Activated CD4-positive, alpha-beta T cell treated with anti-CD3 and anti-CD28 coated beads, Interleukin-2, amount 10 ng/mL, durations not matched to agents 24 days and 14 days (primary cell): Measurements from ENCODE around the gene ZNF18. TPM values are rescaled to one million over a fixed set of nuclear protein-coding genes. Genes with fewer than 3 reads are reported as not detected.
"Not testable (repeated sequence)": the region's sequence is repeated elsewhere in the genome, so short reads cannot be mapped to it uniquely, and the experiment has no call there.

Experiments used
- DNase-seq: peaks from one replicate; pipeline ENCODE4 v3.0.0; 2022
- H3K27ac Mint-ChIP-seq: one replicate; pipeline ENCODE4 v1.8.0; 2022; ENCODE audit warnings: mild to moderate bottlenecking, mixed read lengths
- H3K27me3 Mint-ChIP-seq: one replicate; pipeline ENCODE4 v1.8.0; 2022; ENCODE audit warnings: mixed read lengths
- H3K36me3 Mint-ChIP-seq: one replicate; pipeline ENCODE4 v1.8.0; 2022; ENCODE audit warnings: low read depth, mild to moderate bottlenecking, mixed read lengths
- H3K4me1 Mint-ChIP-seq: one replicate; pipeline ENCODE4 v1.8.0; 2021; ENCODE audit warnings: mixed read lengths
- H3K4me3 Mint-ChIP-seq: one replicate; pipeline ENCODE4 v1.8.0; 2022; ENCODE audit warnings: mild to moderate bottlenecking, moderate library complexity, mixed read lengths
- H3K9me3 Mint-ChIP-seq: one replicate; pipeline ENCODE4 v1.8.0; 2021; ENCODE audit warnings: mixed read lengths
- intact Hi-C: fragments of 100-400 bp; cut with micrococcal nuclease; formaldehyde crosslinking; loops from one replicate; pipeline ENCODE4 v1.15.1; 2023
- total RNA-seq: library from RNA; stranded (reverse); gene quantifications from 2 replicates; pipeline ENCODE4 v1.2.3, GENCODE V29; 2022

The ZNF18 gene
- total RNA-seq, 1 donor from 2014 or later, result 8.0 TPM

DNA sequence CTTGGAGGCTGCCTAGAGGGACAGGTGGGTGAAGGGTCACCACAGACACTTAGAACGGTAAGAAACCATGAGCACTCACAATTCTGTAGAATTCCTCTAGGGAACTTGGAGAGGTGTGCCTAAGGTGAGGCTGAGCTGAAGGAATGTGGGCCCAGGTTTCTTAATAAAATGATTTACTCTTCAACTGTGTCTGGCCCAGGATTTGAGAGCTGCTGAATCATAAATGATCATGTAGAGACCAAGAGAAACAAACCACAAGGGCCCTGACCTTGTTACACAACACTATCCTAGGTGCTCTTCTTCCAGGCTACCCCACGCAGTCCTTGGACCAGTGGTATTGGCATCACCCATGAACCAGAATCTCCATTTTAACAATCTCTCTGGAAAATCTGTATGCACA is 27.7 kb downstream of the ZNF18 start:
- intact Hi-C loops, result no loop called here
- Mint-ChIP-seq H3K9me3 (peaks cover 33% of the 10 kb centered on the region), H3K4me1 (no peaks in the 10 kb centered on the region), H3K4me3 (no peak overlapping the region), H3K27me3 (no peaks in the 10 kb centered on the region), H3K36me3 (peaks cover 3% of the 10 kb centered on the region), H3K27ac (no peak overlapping the region)
- DNase-seq, result no peak

DNA sequence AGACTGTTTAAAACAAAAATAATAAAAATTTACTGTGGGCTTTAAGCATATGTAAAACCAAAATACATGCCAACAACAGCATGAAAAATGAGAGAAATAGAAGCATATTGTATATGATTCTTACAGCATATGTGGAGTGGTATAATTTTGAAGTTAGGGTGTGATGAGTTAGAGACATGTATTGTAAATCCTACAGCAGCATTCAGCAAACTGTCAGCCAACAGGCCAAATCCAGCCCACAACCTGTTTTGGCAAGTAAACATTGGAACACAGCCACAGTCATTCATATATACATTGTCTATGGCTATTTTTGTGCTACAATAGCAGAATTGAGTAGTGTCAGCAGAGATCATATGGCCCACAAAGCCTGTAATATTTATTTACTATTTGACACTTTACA is 42.3 kb downstream of the ZNF18 start:
- Mint-ChIP-seq H3K27me3 (no peaks in the 10 kb centered on the region), H3K9me3 (peaks cover 7% of the 10 kb centered on the region), H3K27ac (no peak overlapping the region), H3K36me3 (no peaks in the 10 kb centered on the region), H3K4me3 (no peak overlapping the region), H3K4me1 (no peaks in the 10 kb centered on the region)
- intact Hi-C loops, result no loop called here
- no peak for DNase-seq

DNA sequence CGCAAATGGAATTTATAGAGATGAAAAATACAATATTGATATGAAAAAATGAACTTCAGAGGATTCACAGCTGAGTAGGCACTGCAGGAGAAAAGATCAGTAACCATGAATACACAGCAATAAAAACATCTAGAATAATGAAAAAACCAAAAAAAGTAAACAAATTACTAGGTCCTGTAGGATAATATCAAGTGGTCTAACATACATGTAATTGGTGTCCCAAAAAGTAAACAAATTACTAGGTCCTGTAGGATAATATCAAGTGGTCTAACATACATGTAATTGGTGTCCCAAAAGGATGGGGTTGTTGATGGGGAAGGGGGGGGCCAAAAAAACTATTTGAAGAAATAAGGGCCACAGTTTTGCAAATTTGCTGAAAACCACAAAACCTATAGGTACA is 43.4 kb downstream of the ZNF18 start:
- H3K9me3 Mint-ChIP-seq, result peaks cover 7% of the 10 kb centered on the region
- no peaks in the 10 kb centered on the region for H3K36me3 Mint-ChIP-seq
- H3K4me1 Mint-ChIP-seq, result no peaks in the 10 kb centered on the region
- no peaks in the 10 kb centered on the region for H3K27me3 Mint-ChIP-seq
- no peak overlapping the region for H3K27ac Mint-ChIP-seq
- no peak overlapping the region for H3K4me3 Mint-ChIP-seq
- intact Hi-C loops, result no loop called here
- no peak for DNase-seq

DNA sequence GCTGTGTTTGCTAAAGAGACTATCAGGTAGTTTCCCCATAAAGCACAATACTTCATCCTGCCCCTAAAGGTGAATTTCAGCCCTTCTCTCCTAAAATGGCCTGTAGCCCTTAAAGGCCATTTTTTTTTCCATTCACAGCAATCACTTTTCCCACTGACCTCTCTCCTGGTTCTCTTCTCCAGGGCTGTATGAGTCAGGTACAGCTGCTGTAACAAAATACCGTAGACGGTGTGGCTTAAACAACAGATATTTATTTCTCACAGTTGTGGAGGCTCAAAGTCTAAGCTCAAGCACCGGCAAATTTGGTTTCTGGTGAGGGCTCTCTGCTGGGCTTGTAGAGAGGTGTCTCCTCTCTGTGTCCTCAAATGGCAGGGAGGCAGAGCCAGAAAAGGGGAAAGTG is 44.7 kb downstream of the ZNF18 start:
- no peak overlapping the region for H3K4me3 Mint-ChIP-seq
- intact Hi-C loops, result no loop called here

DNA sequence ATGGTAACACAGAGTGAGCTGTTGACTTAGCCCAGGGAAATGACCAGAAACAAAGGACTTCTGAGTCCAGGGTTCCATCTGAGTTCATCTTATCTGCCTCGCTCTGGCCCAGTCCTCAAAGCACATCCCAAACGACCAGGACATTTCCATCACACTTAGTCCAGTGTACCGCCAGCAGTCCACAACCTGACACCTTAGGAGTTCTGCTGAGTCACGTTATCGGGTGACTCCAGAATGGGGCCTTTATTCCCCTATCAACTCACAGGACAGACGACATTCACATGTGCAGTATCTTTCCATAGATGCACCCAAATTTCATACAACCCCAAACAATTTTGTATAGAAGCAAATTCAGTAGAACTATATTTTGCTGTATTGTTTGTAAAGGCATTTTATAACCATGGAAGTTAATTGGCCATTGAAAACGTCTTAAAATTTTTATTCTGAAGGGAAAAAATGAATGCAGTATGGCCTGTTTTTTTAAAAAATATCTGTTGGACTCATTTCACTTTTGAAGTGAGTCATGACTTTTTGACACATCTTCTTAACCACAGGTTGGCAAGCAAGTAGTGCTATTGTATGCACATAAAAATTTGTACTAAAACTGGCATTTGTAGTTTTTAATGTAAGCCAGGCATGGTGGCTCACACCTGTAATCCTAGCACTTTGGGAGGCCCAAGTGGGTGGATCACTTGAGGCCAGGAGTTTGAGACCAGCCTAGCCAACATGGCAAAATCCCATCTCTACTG is 46.3 kb downstream of the ZNF18 start:
- DNase-seq, result no peak
- Mint-ChIP-seq H3K27ac (no peak overlapping the region), H3K27me3 (no peaks in the 10 kb centered on the region), H3K4me3 (no peak overlapping the region), H3K36me3 (no peaks in the 10 kb centered on the region), H3K9me3 (peaks cover 7% of the 10 kb centered on the region), H3K4me1 (no peaks in the 10 kb centered on the region)
- intact Hi-C loops, result no loop called here

More for the DNA sequence above, 44.7 kb downstream of the ZNF18 start:
- Mint-ChIP-seq H3K4me1 (no peaks in the 10 kb centered on the region), H3K27ac (no peak overlapping the region), H3K36me3 (no peaks in the 10 kb centered on the region), H3K9me3 (peaks cover 7% of the 10 kb centered on the region), H3K27me3 (no peaks in the 10 kb centered on the region)
- no peak for DNase-seq

DNA sequence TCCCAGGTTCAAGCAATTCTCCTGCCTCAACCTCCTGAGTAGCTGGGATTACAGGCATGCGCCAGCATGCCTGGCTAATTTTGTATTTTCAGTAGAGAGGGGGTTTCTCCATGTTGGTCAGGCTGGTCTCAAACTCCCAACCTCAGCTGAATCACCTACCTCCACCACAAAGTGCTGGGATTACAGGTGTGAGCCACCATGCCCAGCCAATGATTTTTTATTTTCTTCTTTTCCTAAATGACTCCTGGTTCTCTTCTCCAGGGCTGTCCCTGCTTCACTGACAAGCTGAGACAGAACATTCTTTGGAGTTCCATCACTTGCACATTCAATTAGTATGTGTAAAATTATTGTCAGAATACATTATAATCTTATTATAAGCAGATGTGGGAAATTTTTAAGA is 47.7 kb downstream of the ZNF18 start:
- intact Hi-C loops, H3K4me1 Mint-ChIP-seq: not testable (repeated sequence)

DNA sequence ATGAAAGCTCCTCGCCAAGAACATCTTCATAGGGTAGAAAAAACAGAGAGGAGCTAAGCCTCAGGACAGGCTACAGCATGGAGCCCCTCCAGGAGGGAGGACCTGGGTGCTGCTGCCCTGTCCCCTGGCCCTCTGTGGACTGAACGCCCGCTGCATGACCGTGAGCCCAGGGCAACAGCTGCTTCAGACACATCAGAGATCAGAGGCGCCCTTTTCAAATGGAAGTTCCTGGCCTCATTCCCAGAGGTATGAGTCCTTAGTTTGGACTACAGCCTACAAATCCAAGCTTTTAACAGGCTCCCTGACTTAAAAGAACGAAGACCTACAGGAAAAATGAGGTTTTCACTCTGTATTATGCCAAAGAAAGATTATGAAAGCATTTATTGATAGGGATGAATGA is 48.5 kb downstream of the ZNF18 start:
- peaks cover 4% of the 10 kb centered on the region for H3K9me3 Mint-ChIP-seq
- H3K36me3 Mint-ChIP-seq, result no peaks in the 10 kb centered on the region
- no peak overlapping the region for H3K27ac Mint-ChIP-seq
- no peaks in the 10 kb centered on the region for H3K27me3 Mint-ChIP-seq
- intact Hi-C loops, result no loop called here
- DNase-seq, result no peak
- no peak overlapping the region for H3K4me3 Mint-ChIP-seq
- H3K4me1 Mint-ChIP-seq, result no peaks in the 10 kb centered on the region

More for the DNA sequence above, 47.7 kb downstream of the ZNF18 start:
- H3K27ac Mint-ChIP-seq, H3K36me3 Mint-ChIP-seq, H3K27me3 Mint-ChIP-seq, H3K9me3 Mint-ChIP-seq, DNase-seq, H3K4me3 Mint-ChIP-seq: not testable (repeated sequence)

DNA sequence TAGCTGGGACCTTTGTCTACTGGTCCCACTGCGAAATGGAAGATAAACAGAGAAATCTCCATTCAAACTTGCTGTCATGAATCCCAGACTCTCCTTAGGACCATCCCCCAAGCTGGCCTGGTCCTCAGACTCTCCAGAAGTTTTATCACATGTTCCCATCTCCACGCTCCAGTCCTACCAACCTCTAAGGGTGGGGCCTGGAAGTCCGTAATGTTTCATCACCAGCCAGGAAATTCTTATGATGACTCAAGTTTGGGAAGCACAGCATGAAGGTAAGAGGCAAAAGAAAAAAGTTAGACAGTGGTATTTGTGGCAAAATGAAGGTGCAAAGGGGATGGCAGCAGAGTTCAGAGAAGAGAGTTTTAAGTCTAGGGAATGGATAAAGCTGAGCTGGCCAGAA is 52.7 kb downstream of the ZNF18 start:
- Mint-ChIP-seq H3K9me3 (no peaks in the 10 kb centered on the region), H3K4me1 (no peaks in the 10 kb centered on the region), H3K27me3 (no peaks in the 10 kb centered on the region), H3K4me3 (no peak overlapping the region), H3K27ac (no peak overlapping the region), H3K36me3 (no peaks in the 10 kb centered on the region)
- intact Hi-C loops, result no loop called here
- DNase-seq, result no peak

DNA sequence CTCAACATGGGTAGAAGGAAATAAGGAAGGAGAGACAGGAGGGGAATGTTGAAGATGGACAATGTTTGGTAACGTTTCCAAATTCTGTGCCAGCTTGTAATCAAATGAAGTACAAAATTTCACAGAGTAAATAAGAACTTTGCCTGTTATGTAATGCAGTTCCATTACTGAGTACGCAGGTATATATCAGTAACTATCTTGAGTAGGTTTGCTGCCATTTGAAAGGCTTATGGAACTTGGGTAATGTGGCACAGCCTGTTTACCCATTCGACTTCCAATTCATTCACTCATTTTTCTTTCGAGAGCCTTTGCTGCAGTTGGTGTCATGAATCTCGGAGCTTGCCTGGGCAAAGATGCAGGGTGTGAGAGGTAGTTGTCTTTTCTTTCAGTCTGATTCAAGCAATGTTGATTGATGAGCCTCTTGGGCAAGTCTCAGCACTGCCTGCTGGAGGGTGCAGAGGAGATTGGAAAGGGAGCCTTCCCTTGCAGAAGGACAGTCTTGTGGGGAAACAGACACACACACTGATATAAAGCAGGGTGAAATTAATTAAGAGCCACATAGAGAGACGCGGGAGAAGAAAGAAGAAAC is 53.4 kb downstream of the ZNF18 start:
- Mint-ChIP-seq H3K27me3 (no peaks in the 10 kb centered on the region), H3K27ac (no peak overlapping the region), H3K9me3 (no peaks in the 10 kb centered on the region), H3K4me3 (no peak overlapping the region), H3K36me3 (no peaks in the 10 kb centered on the region), H3K4me1 (no peaks in the 10 kb centered on the region)
- DNase-seq, result no peak
- intact Hi-C loops, result no loop called here

DNA sequence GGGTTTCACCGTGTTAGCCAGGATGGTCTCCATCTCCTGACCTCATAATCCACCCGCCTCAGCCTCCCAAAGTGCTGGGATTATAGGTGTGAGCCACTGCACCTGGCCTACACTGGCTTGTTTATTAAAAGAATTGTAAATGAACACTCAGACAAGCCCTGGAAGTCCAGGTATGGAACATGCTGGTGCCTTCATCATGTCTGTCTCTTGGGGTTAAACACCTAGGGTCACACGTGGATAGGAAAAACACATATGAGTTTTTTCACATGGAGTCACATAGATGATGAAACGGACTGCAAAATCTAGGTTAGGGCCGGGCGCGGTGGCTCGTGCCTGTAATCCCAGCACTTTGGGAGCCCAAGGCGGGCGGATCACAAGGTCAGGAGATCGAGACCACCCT is 54.2 kb downstream of the ZNF18 start:
- H3K27me3 Mint-ChIP-seq, DNase-seq, intact Hi-C loops, H3K4me3 Mint-ChIP-seq, H3K36me3 Mint-ChIP-seq, H3K4me1 Mint-ChIP-seq, H3K27ac Mint-ChIP-seq, H3K9me3 Mint-ChIP-seq: not testable (repeated sequence)

DNA sequence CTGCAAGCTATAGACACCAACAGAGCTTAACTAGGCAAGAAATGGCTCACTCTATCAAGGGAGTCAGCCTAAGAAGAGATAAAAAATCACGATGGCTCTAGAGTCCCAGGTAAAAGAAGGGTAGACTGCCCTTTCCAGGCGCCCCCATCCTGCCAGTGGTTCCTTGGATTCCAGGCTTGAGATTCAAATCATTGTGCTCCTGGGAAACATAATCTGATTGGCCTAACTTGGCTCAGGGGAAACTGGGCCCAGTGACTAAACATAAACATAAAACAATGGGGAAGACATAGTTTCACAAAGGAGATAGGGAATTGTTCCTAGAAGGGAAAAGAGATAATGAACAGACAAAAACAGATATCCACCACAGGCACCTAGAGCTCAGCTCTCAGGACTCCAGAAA is 56.4 kb downstream of the ZNF18 start:
- H3K4me1 Mint-ChIP-seq, result no peaks in the 10 kb centered on the region
- H3K36me3 Mint-ChIP-seq, result no peaks in the 10 kb centered on the region
- no peak for DNase-seq

DNA sequence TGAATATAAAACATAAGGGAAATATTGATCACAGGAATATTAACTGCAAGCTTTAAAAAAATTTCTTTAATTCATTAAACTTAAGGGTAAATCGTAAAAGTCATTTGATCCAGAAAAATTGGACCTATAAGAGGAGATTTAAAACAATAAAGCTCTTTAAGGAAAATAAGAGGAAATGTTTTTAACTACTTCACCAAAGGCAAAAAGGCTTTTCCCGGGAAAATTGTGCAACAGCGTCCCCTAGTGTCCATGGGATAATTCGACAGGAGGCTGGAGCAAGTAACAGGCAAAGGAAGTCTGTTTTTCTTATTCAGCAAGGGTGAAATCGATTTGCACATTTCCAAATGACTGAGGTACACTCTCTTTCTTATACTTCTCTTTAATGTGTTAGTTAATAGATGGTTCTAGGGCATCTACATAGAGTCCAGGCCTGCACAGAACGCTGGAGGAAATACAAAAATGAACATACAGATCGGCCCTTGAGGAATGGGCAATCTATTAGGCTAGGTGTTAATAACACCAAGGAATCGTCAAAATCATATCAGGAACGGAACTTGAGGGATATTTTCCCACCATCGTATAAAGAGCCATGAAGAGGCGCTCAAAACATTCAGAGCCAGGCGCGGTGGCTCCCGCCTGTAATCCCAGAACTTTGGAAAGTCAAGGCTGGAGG is 61.4 kb downstream of the ZNF18 start:
- H3K27ac Mint-ChIP-seq, result no peak overlapping the region
- H3K4me3 Mint-ChIP-seq, result no peak overlapping the region
- intact Hi-C loops, result no loop called here
- no peaks in the 10 kb centered on the region for H3K36me3 Mint-ChIP-seq
- DNase-seq, result peak; percentile 73
- H3K9me3 Mint-ChIP-seq, result no peaks in the 10 kb centered on the region
- H3K27me3 Mint-ChIP-seq, result no peaks in the 10 kb centered on the region
- no peaks in the 10 kb centered on the region for H3K4me1 Mint-ChIP-seq

More for the DNA sequence above, 56.4 kb downstream of the ZNF18 start:
- H3K9me3 Mint-ChIP-seq, result no peaks in the 10 kb centered on the region
- no peaks in the 10 kb centered on the region for H3K27me3 Mint-ChIP-seq
- no peak overlapping the region for H3K4me3 Mint-ChIP-seq
- intact Hi-C loops, result no loop called here
- no peak overlapping the region for H3K27ac Mint-ChIP-seq

DNA sequence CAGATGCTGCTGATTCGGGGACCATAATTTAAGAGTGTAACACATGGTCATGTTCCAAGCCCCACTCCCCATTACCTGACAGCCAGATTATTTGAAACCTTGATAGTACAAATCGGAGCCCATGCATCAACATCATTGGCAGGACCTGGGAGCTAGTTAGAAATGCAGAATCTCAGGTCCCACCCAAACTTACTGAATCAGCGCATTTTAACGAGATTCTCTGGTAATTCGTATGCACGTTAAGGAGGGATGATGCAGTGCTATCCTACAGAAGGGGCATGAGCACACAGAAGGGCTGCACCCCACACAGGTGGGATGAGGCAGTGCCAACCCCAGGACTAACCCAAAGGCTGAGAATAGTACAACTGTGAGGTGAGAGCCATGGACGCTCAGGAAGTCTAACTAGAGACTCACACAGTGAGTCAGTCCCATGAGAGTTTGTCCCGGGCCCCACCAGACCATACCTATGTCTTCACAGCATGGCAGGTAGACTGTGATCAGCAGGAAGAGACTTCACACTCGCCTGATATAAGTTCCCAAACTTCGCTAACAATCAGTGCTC is 64.9 kb downstream of the ZNF18 start:
- no peaks in the 10 kb centered on the region for H3K36me3 Mint-ChIP-seq
- no peak for DNase-seq
- H3K4me3 Mint-ChIP-seq, result no peak overlapping the region
- intact Hi-C loops, result no loop called here
- H3K27ac Mint-ChIP-seq, result no peak overlapping the region
- no peaks in the 10 kb centered on the region for H3K9me3 Mint-ChIP-seq
- no peaks in the 10 kb centered on the region for H3K4me1 Mint-ChIP-seq
- no peaks in the 10 kb centered on the region for H3K27me3 Mint-ChIP-seq

DNA sequence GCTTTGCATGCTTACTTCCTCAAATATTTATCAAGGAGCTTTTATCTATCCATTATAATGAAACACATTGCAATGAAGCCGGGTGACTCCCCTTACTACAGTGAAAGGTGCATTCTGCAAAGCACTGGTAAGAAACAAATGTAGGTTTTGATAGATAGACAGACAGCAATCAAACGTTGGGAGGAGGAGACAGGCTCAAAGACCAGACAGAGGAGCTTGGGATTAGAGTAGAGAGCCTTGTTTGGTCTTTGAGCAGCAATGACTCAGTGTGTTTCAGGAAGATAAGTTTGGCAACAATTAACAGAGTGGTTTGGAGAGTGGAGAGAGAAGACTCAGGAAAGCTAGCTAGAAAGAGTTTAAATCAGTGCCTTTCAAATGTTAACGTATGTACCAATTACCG is 68.8 kb downstream of the ZNF18 start:
- Mint-ChIP-seq H3K4me3 (no peak overlapping the region), H3K4me1 (no peaks in the 10 kb centered on the region), H3K27me3 (no peaks in the 10 kb centered on the region), H3K36me3 (no peaks in the 10 kb centered on the region), H3K9me3 (no peaks in the 10 kb centered on the region), H3K27ac (no peak overlapping the region)
- intact Hi-C loops, result no loop called here
- DNase-seq, result no peak
